ENCODE measurements around the gene SCAMP2. TPM values are rescaled to one million over a fixed set of nuclear protein-coding genes. Genes with fewer than 3 reads are reported as not detected.

The SCAMP2 gene
- total and polyA plus RNA-seq, 2 of the 13 experiments (the other 11 are each of a cell fraction or from before 2014, with no cell fraction given): 34.8 to 121 TPM

DNA sequence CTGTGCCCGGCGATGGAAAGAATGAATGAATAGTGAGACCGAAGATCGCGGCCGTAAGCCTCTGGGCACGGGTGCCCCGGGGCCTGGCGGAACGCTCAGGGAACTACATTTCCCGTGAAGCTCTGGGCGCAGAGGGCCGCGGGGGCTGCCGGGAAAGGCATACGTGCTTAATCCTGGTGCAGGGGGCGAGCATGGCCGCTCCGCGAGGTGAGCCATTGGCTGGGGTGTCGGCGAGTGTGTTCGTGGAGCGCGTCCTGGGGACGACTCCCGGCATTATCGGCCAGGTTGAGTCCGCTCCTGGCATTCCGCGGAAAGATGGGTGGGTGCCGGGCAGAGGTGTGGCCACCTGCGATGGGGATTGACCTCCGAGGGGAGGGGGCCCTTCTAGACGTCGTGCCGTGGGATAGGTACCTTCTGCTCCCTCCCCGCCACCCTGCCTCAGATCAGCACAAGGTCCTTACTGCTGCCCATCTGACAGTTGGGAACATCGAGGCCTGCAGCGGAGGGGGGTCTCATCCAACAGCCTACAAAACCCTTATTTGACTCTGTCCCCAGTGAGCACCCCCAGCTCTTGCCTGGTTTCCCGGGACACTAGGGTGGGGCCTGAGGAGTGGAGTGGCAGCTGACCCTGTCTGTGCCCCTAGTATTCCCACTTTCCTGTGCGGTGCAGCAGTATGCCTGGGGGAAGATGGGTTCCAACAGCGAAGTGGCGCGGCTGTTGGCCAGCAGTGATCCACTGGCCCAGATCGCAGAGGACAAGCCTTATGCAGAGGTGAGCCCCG is 16.9 kb upstream of the SCAMP2 start, which contains the start of gene MPI (continued):
- TF ChIP-seq CREM (IDR thresholded peaks at IDR 0.05) (peak; percentile 92), CREM (CRISPR knock-in tag; IDR thresholded peaks at IDR 0.05) (no peak), BRD4 (CRISPR knock-in tag; IDR thresholded peaks at IDR 0.05) (peak; percentile 79), RXRA (CRISPR knock-in tag; IDR thresholded peaks at IDR 0.05) (peak; percentile 56), GTF2F1 (IDR thresholded peaks at IDR 0.05; ENCODE audit: low read length) (no peak), ZNF3 (CRISPR knock-in tag; IDR thresholded peaks at IDR 0.05) (no peak), ZNF619 (CRISPR knock-in tag; IDR thresholded peaks at IDR 0.05) (no peak), ZNF766 (CRISPR knock-in tag; IDR thresholded peaks at IDR 0.05; ENCODE audit: borderline replicate concordance) (peak; percentile 38; the same call in 1 of the 2 replicates), EZH2 (conservative IDR thresholded peaks at IDR 0.05; ENCODE audit: low read depth, low read length) (no peak), ETV5 (CRISPR knock-in tag; IDR thresholded peaks at IDR 0.05; ENCODE audit: borderline replicate concordance) (peak; percentile 38; the same call in 1 of the 2 replicates), ZNF556 (CRISPR knock-in tag; IDR thresholded peaks at IDR 0.05; ENCODE audit: borderline replicate concordance) (peak; percentile 87; the same call in 1 of the 2 replicates), SALL2 (CRISPR knock-in tag; IDR thresholded peaks at IDR 0.05) (peak; percentile 71; the same call in 1 of the 2 replicates), ZNF274 (CRISPR knock-in tag; IDR thresholded peaks at IDR 0.05) (no peak; the same call in 1 of the 2 replicates), PTBP1 (IDR thresholded peaks at IDR 0.05; ENCODE audit: low read depth, low read length, poor library complexity, severe bottlenecking) (no peak), MIXL1 (CRISPR knock-in tag; IDR thresholded peaks at IDR 0.05) (0 out of 2 replicates have a peak, but pooled peaks have one; percentile 14), NR1H2 (CRISPR knock-in tag; IDR thresholded peaks at IDR 0.05; ENCODE audit: borderline replicate concordance, low read depth) (no peak; the same call in 1 of the 2 replicates)
- TF ChIP-seq, protein P1, sequence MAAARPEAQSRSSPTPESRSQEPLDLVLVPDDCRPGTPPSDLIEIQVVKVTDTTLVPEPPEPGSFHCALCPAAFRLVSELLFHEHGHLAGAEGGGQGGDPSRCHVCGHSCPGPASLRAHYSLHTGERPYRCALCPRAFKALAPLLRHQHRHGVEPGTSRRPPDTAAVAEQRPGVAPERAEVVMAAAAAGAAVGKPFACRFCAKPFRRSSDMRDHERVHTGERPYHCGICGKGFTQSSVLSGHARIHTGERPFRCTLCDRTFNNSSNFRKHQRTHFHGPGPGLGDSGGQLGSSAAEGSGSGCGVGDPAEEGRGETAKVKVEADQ (CRISPR knock-in tag; IDR thresholded peaks at IDR 0.05; ENCODE audit: borderline replicate concordance): no peak
- TF ChIP-seq, protein P2, sequence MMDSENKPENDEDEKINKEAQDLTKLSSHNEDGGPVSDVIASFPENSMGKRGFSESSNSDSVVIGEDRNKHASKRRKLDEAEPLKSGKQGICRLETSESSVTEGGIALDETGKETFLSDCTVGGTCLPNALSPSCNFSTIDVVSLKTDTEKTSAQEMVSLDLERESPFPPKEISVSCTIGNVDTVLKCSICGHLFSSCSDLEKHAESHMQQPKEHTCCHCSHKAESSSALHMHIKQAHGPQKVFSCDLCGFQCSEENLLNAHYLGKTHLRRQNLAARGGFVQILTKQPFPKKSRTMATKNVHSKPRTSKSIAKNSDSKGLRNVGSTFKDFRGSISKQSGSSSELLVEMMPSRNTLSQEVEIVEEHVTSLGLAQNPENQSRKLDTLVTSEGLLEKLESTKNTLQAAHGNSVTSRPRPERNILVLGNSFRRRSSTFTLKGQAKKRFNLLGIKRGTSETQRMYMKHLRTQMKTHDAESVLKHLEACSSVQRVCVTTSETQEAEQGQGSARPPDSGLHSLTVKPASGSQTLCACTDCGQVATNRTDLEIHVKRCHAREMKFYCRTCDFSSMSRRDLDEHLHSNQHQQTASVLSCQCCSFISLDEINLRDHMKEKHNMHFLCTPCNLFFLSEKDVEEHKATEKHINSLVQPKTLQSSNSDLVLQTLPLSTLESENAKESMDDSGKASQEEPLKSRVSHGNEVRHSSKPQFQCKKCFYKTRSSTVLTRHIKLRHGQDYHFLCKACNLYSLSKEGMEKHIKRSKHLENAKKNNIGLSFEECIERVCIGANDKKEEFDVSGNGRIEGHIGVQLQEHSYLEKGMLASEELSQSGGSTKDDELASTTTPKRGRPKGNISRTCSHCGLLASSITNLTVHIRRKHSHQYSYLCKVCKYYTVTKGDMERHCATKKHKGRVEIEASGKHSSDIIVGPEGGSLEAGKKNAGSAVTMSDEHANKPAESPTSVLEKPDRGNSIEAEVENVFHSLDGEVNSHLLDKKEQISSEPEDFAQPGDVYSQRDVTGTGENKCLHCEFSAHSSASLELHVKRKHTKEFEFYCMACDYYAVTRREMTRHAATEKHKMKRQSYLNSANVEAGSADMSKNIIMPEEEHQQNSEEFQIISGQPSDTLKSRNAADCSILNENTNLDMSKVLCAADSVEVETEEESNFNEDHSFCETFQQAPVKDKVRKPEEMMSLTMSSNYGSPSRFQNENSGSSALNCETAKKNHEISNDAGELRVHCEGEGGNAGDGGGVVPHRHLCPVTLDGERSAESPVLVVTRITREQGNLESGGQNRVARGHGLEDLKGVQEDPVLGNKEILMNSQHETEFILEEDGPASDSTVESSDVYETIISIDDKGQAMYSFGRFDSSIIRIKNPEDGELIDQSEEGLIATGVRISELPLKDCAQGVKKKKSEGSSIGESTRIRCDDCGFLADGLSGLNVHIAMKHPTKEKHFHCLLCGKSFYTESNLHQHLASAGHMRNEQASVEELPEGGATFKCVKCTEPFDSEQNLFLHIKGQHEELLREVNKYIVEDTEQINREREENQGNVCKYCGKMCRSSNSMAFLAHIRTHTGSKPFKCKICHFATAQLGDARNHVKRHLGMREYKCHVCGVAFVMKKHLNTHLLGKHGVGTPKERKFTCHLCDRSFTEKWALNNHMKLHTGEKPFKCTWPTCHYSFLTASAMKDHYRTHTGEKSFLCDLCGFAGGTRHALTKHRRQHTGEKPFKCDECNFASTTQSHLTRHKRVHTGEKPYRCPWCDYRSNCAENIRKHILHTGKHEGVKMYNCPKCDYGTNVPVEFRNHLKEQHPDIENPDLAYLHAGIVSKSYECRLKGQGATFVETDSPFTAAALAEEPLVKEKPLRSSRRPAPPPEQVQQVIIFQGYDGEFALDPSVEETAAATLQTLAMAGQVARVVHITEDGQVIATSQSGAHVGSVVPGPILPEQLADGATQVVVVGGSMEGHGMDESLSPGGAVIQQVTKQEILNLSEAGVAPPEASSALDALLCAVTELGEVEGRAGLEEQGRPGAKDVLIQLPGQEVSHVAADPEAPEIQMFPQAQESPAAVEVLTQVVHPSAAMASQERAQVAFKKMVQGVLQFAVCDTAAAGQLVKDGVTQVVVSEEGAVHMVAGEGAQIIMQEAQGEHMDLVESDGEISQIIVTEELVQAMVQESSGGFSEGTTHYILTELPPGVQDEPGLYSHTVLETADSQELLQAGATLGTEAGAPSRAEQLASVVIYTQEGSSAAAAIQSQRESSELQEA (CRISPR knock-in tag; IDR thresholded peaks at IDR 0.05; ENCODE audit: not compliant biosample characterization): peak; percentile 26
- TF ChIP-seq, protein P3, sequence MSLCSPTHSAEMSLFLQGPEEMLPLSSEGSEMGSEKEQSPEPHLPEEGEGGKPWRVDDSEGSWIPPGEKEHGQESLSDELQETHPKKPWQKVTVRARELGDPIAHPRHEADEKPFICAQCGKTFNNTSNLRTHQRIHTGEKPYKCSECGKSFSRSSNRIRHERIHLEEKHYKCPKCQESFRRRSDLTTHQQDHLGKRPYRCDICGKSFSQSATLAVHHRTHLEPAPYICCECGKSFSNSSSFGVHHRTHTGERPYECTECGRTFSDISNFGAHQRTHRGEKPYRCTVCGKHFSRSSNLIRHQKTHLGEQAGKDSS (CRISPR knock-in tag; IDR thresholded peaks at IDR 0.05; ENCODE audit: borderline replicate concordance, low read depth): peak; percentile 48; the same call in 1 of the 2 replicates
- TF ChIP-seq, protein P4, sequence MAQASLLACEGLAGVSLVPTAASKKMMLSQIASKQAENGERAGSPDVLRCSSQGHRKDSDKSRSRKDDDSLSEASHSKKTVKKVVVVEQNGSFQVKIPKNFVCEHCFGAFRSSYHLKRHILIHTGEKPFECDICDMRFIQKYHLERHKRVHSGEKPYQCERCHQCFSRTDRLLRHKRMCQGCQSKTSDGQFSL (CRISPR knock-in tag; IDR thresholded peaks at IDR 0.05): no peak

Data from HepG2 (cell line).